ENCODE measurements around the gene PELO. TPM values are rescaled to one million over a fixed set of nuclear protein-coding genes. Genes with fewer than 3 reads are reported as not detected.

Gene PELO
- total and polyA plus RNA-seq, 4 donors, result 5.0 to 51.1 (median 35.6) TPM

- 78 to 86% methylated on average over 2 of the region's 2 CpGs for WGBS, 2 donors
- no peak for ATAC-seq (ENCODE audit: insufficient read depth, low FRiP score)
- no peak for TF ChIP-seq CTCF (IDR thresholded peaks at IDR 0.05; ENCODE audit: control extremely low read depth, extremely low read depth)
Measured at GRCh38 chr5:52754051-52754450, 33.7 kb upstream of the PELO start.

GRCh38 chr5:52757527-52757926 is 30.2 kb upstream of the PELO start:
- DNase-seq, result no peak
- no peak for ATAC-seq (ENCODE audit: insufficient read depth, low FRiP score)
- TF ChIP-seq CTCF (IDR thresholded peaks at IDR 0.05; ENCODE audit: control extremely low read depth, extremely low read depth), result no peak
- Histone ChIP-seq H3K36me3 (ENCODE audit: control insufficient read depth in 4 of 4, insufficient read depth in 4 of 4, low read length in 4 of 4) (no peaks in the 10 kb centered on the region), H3K4me1 (ENCODE audit: control insufficient read depth in 5 of 5, insufficient read depth in 5 of 5, low read length in 5 of 5) (peaks cover 0 to 4% (median 0%) of the 10 kb centered on the region in 5 donors), H3K27ac (ENCODE audit: low read depth in 1 of 2, low read length in 1 of 2) (no peak overlapping the region), H3K4me3 (no peak overlapping the region), H3K9me3 (ENCODE audit: control insufficient read depth in 4 of 4, insufficient read depth in 3 of 4, low read length in 3 of 4) (no peaks in the 10 kb centered on the region), H3K9ac (ENCODE audit: insufficient read depth in 1 of 2, low read length in 2 of 2) (no peak overlapping the region), H3K27me3 (ENCODE audit: control insufficient read depth in 3 of 3, insufficient read depth in 3 of 3, low read length in 2 of 3) (no peaks in the 10 kb centered on the region)
- 49 to 78% methylated on average over 2 of the region's 2 CpGs for WGBS, 2 donors

More at GRCh38 chr5:52754051-52754450, 33.7 kb upstream of the PELO start:
- H3K4me1 ChIP-seq (ENCODE audit: control insufficient read depth in 5 of 5, insufficient read depth in 5 of 5, low read length in 5 of 5), result peaks cover 0 to 3% (median 1%) of the 10 kb centered on the region in 5 donors
- H3K36me3 ChIP-seq (ENCODE audit: control insufficient read depth in 4 of 4, insufficient read depth in 4 of 4, low read length in 4 of 4), result no peaks in the 10 kb centered on the region
- DNase-seq, result no peak
- H3K27ac ChIP-seq (ENCODE audit: low read depth in 1 of 2, low read length in 1 of 2), result no peak overlapping the region
- H3K9ac ChIP-seq (ENCODE audit: insufficient read depth in 1 of 2, low read length in 2 of 2), result no peak overlapping the region
- H3K9me3 ChIP-seq (ENCODE audit: control insufficient read depth in 4 of 4, insufficient read depth in 3 of 4, low read length in 3 of 4), result no peaks in the 10 kb centered on the region
- no peaks in the 10 kb centered on the region for H3K27me3 ChIP-seq (ENCODE audit: control insufficient read depth in 3 of 3, insufficient read depth in 3 of 3, low read length in 2 of 3)
- H3K4me3 ChIP-seq, result no peak overlapping the region

GRCh38 chr5:52758014-52758413 is 29.7 kb upstream of the PELO start:
- no peak for TF ChIP-seq CTCF (IDR thresholded peaks at IDR 0.05; ENCODE audit: control extremely low read depth, extremely low read depth)
- DNase-seq (no peak), ATAC-seq (ENCODE audit: insufficient read depth, low FRiP score) (no peak)
- Histone ChIP-seq H3K27me3 (ENCODE audit: control insufficient read depth in 3 of 3, insufficient read depth in 3 of 3, low read length in 2 of 3) (no peaks in the 10 kb centered on the region), H3K9ac (ENCODE audit: insufficient read depth in 1 of 2, low read length in 2 of 2) (no peak overlapping the region), H3K4me3 (no peak overlapping the region), H3K27ac (ENCODE audit: low read depth in 1 of 2, low read length in 1 of 2) (peak overlapping the region in 1 of 2 donors; percentile 48), H3K4me1 (ENCODE audit: control insufficient read depth in 5 of 5, insufficient read depth in 5 of 5, low read length in 5 of 5) (peaks cover 0 to 4% (median 0%) of the 10 kb centered on the region in 5 donors), H3K9me3 (ENCODE audit: control insufficient read depth in 4 of 4, insufficient read depth in 3 of 4, low read length in 3 of 4) (no peaks in the 10 kb centered on the region), H3K36me3 (ENCODE audit: control insufficient read depth in 4 of 4, insufficient read depth in 4 of 4, low read length in 4 of 4) (no peaks in the 10 kb centered on the region)
- WGBS, 2 donors, result 91 to 96% methylated on average over 5 of the region's 5 CpGs

GRCh38 chr5:52759331-52759730 is 28.4 kb upstream of the PELO start:
- ATAC-seq (ENCODE audit: insufficient read depth, low FRiP score) (no peak), DNase-seq (no peak)
- Histone ChIP-seq H3K36me3 (ENCODE audit: control insufficient read depth in 4 of 4, insufficient read depth in 4 of 4, low read length in 4 of 4) (no peaks in the 10 kb centered on the region), H3K27ac (ENCODE audit: low read depth in 1 of 2, low read length in 1 of 2) (no peak overlapping the region), H3K9ac (ENCODE audit: insufficient read depth in 1 of 2, low read length in 2 of 2) (no peak overlapping the region), H3K9me3 (ENCODE audit: control insufficient read depth in 4 of 4, insufficient read depth in 3 of 4, low read length in 3 of 4) (no peaks in the 10 kb centered on the region), H3K27me3 (ENCODE audit: control insufficient read depth in 3 of 3, insufficient read depth in 3 of 3, low read length in 2 of 3) (no peaks in the 10 kb centered on the region), H3K4me1 (ENCODE audit: control insufficient read depth in 5 of 5, insufficient read depth in 5 of 5, low read length in 5 of 5) (peaks cover 0 to 4% (median 0%) of the 10 kb centered on the region in 5 donors), H3K4me3 (no peak overlapping the region)
- WGBS, 2 donors, result 83 to 94% methylated on average over 1 of the region's 1 CpG
- TF ChIP-seq CTCF (IDR thresholded peaks at IDR 0.05; ENCODE audit: control extremely low read depth, extremely low read depth), result no peak
